GM12878 (cell line): ENCODE results near the gene FAM3B. TPM values are rescaled to one million over a fixed set of nuclear protein-coding genes. Genes with fewer than 3 reads are reported as not detected.

Experiments used
- EP300 ChIP-seq, 2 experiments: fragments of 150-350 bp in 1 of 2; IDR thresholded peaks; 2 replicates each; pipeline ENCODE4 v1.6.1; 2011 to 2012; ENCODE audit warnings: low read depth in 2 of 2, low read length in 2 of 2, borderline replicate concordance in 1 of 2, improper control_type of control experiment in 1 of 2, inconsistent platforms in 1 of 2; ENCODE audit not compliant: control insufficient read depth in 1 of 2
- NFYB ChIP-seq: IDR thresholded peaks from 2 replicates; pipeline ENCODE4 v1.6.1; 2011; ENCODE audit warnings: low read depth, mild to moderate bottlenecking, low read length, improper control_type of control experiment, moderate library complexity; ENCODE audit not compliant: insufficient read depth
- SUPT20H ChIP-seq: IDR thresholded peaks from 2 replicates; pipeline ENCODE4 v1.6.1; 2011; ENCODE audit warnings: low read depth, mild to moderate bottlenecking, low read length, moderate library complexity, borderline replicate concordance; ENCODE audit not compliant: control insufficient read depth
- ZNF592 ChIP-seq: fragments of 450-650 bp; IDR thresholded peaks from 2 replicates; pipeline ENCODE4 v1.6.1; 2017; ENCODE audit warnings: mild to moderate bottlenecking, moderate library complexity
- polyA plus RNA-seq, 11 experiments: library from polyadenylated mRNA; depleted of rRNA in 4 of 11; unstranded in 6 of 11; stranded (reverse) in 5 of 11; fragments of >200 nt; fragmentation: Nextera tagmentation in 4 of 11; fragmentation: Illumina TruSeq in 1 of 11; extraction: Ambion mirVana in 4 of 11; extraction: Trizol in 1 of 11; gene quantifications; 1 replicate in 1 of 11; 2 replicates in 10 of 11; pipeline versions ENCODE4 v1.2.1 to v1.2.3, GENCODE V29; 2011 to 2016; ENCODE audit warnings: inconsistent platforms in 2 of 11, missing spikeins in 2 of 11, low read depth in 1 of 11
- total RNA-seq, 4 experiments: library from RNA; depleted of rRNA in 3 of 4; stranded (reverse); fragments of >200 nt in 3 of 4; fragmentation: Illumina TruSeq in 1 of 4; extraction: Trizol in 1 of 4; gene quantifications; 2 replicates each; pipeline versions ENCODE4 v1.2.1 to v1.2.3, GENCODE V29; 2013 to 2021
- TF ChIP-seq, protein P1 (sequence below): fragments of 450-650 bp; conservative IDR thresholded peaks from 2 replicates; pipeline ENCODE4 v1.6.1; 2017; ENCODE audit warnings: mild to moderate bottlenecking, moderate library complexity

FAM3B gene
- total and polyA plus RNA-seq, 10 of the 15 experiments (the other 5 are each of a cell fraction or from before 2014, with no cell fraction given): 0.12 TPM; not detected in 9

GRCh38 chr21:41345356-41345755, 28.8 kb downstream of the FAM3B start (continued):
- TF ChIP-seq SUPT20H (no peak), EP300 (IDR thresholded peaks at IDR 0.05; ENCODE audit: borderline replicate concordance in 1 of 2, control insufficient read depth in 1 of 2, low read depth in 2 of 2, low read length in 2 of 2) (no peak), ZNF592 (no peak), NFYB (no peak)
- TF ChIP-seq, protein P1, sequence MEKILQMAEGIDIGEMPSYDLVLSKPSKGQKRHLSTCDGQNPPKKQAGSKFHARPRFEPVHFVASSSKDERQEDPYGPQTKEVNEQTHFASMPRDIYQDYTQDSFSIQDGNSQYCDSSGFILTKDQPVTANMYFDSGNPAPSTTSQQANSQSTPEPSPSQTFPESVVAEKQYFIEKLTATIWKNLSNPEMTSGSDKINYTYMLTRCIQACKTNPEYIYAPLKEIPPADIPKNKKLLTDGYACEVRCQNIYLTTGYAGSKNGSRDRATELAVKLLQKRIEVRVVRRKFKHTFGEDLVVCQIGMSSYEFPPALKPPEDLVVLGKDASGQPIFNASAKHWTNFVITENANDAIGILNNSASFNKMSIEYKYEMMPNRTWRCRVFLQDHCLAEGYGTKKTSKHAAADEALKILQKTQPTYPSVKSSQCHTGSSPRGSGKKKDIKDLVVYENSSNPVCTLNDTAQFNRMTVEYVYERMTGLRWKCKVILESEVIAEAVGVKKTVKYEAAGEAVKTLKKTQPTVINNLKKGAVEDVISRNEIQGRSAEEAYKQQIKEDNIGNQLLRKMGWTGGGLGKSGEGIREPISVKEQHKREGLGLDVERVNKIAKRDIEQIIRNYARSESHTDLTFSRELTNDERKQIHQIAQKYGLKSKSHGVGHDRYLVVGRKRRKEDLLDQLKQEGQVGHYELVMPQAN: no peak
- TF ChIP-seq, all 136 proteins: peak for 0
